IPS DF 4.7 (cell line): Measurements from ENCODE around the gene FYCO1.

Experiments used
- DNase-seq: peaks from one replicate; pipeline ENCODE4 v3.0.0-alpha.2; 2013; ENCODE audit warnings: low spot score; ENCODE audit errors: extremely low read depth

Gene FYCO1

DNA sequence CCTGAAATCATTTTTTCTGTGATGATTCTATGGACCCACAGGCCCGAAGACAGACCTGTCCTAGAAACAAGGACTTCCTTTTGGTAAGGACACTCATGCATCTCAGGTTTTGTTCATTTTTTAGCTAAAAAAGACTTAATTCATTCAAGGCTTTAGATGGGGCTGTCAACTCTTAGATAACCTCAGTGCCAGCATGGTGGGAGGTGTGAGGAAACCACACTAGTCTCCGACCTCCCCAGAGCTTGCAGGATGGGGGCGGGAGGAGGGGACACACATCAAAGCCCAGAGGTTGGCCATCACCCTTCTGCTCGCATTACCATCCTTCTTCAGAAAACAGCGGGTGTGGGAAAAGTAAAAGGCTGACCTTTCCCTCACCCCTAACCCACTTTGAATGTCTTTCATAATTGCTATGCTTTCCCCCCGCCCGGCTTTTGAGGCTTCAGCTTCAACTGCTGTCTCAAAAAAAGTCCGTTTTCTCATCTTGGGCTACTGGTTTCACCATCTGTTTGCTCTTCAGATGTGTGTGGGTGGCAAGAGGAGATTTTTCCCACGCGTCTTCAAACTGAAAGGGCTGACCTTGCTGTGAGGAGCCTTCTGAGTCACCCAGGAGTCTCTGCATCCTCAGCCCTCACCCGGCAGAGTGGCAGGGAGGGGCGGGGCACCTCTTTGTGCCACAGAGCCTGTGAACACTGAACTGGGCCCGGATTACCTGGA lies 79.9 kb downstream of the FYCO1 start:
- DNase-seq: no peak

GRCh38 chr3:45915059-45915439 lies 80.6 kb downstream of the FYCO1 start:
- DNase-seq: no peak

DNA sequence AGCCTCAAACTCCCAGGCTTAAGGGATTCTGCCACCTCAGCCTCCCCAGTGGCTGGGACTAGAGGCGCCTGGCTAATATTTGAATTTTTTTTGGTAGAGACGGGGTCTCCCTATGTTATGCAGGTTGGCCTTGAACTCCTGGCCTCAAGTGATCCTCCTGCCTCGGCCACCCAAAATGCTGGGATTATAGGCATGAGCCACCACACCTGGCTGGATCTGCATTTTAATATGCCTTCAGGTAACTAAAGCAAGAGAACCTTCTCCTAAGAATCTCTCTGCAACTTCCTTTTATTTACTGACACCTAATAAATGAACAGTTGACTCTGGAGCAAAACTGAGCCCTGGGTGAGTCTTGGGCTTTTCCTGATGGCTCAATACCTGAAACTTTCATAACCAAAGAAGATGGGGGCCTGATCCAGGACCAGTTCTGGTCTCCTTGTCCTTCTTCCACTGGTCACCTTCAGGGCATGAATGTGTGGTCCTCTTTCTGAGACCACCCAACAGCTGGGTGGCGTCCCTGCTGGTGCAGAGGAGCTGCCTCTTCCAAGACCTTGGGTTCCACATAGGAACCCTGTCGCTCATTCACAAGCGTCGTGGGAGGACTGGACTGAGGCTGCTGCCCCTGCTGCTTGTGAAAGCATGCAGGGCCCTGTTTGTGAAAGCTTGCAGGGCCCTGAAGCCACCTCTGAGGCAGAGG lies 81.1 kb downstream of the FYCO1 start:
- DNase-seq: no peak

DNA sequence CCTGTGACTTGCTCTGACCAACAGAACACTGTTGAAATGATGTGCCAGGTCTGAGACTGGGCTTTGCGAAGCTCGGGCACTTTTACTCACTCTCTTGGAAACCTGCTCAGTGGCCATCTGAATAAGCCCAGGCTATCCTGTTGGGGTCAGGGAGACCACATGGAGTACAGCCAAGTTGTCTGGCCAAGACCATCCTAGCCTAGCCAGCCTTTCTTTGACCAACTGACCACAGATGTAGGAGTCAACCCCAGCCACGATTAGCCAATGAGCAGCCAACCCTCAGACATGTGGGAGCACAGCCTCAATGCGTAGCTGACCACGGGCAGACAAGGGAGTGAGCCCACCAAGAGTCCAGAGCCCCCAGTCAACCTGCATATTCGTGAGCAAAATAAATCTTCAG lies 83.2 kb downstream of the FYCO1 start:
- DNase-seq: no peak

- no peak for DNase-seq
Observed at GRCh38 chr3:45911511-45912226, 84.0 kb downstream of the FYCO1 start.

GRCh38 chr3:45910892-45911291 lies 84.7 kb downstream of the FYCO1 start:
- no peak for DNase-seq

DNA sequence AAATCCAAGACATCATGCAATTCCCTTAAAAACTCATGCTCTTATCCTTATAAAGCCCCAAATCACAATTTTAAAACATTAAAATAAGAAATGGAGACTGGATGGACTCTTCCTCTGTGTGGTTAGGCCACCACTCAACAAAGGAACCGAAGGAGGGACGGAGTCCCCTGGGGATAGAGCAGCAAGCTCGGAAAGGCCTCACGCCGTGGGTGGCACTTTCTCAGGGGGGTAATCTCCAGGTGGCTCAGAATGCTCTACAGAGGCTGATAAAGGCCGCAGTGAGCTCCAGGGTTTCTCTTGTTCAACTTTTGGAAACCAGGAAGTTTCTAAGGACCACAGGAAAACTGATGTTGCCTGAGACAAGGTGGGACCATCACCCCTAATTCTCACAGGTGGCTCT lies 86.1 kb downstream of the FYCO1 start:
- no peak for DNase-seq

DNA sequence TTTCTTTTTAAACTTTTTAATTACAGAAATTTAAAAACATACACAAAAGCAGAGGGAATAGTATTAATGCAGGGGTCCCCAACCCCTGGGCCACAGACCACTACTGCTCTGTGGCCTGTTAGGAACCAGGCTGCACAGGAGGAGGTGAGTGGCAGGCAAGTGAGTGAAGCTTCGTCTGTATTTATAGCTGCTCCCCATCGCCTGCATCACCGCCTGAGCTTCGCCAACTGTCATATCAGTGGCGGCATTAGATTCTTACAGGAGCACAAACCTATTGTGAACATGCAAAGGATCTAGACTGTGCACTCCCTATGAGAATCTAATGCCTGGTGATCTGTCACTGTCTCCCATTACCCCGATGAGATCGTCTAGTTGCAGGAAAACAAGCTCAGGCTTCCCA lies 86.9 kb downstream of the FYCO1 start:
- no peak for DNase-seq

- no peak for DNase-seq
Observed at GRCh38 chr3:45907769-45908705, 87.6 kb downstream of the FYCO1 start.

GRCh38 chr3:45906681-45907407 lies 88.8 kb downstream of the FYCO1 start:
- no peak for DNase-seq

- DNase-seq: no peak
Observed at GRCh38 chr3:45905755-45906154, 89.9 kb downstream of the FYCO1 start.

DNA sequence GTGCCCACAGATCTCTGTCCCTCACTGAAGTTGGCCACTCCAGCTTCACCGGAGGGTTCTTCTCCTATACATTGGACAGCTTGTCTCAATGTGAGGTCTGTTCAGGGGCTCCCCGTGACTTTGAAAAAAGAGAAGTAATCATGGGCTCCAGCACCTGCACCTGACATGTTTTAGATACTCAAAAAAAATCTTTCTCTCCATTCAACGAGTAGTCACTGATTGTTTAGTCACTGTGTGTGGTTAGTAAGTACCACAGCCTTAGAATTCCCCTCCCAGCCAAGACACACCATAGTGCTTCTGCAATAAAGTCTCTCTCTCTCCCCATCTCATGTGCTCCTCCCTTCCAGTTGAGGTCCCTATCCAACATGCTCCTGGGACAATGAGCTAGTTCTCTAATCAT lies 90.7 kb downstream of the FYCO1 start:
- DNase-seq: no peak

DNA sequence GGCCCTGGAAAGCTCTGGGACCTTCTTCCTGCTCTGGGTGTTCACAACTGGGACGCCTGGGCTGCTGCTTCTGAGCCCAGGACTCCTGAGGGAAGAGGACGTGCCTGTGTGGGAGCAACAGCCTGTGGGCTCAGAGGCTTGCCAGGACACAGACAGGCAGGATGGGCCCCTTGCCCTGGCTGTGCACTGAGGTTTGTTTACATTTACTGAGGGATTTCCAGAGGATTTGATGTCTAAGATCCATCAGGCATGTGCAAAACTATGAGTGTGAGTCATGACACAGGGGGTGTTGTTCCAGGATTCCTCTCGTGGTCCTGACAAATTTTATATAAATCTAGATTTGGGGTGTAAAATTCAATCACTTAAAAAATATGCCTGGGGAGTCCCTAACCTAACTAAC lies 98.7 kb downstream of the FYCO1 start:
- DNase-seq: no peak

DNA sequence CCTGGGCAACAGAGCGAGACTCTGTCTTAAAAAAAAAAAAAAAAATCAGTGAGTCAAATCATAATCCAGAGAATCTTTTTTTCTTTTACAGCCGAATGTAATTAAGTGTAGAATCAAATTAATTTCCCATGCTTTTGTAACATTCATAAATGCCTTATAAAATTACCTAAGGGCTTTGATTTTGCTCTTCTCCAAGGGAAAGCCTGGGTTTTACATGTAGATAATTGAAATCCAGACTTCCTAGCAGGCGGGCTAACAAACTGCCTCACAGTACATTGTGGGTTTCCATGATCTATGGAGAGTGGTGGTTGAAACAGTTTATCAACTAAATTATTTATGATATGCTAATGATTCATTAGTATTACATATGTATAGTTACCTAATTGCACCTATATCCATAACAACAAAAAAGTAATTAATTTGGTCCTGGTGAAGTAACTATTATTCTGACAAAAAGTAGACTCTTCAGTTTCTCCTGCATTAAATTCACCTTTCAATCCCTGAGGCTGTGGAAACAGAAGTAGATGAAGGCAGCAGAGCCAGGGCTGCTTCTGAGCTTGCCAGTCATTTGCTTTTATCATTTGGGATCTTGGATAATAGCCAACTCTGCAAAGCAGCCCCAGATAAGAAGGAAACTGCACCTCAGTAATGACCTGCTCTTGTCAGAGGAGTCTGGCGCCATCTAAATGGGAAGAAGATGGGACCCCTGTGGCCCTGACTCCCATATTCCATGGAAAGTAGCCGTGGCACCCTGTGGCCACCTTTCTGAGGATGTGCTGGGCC lies 99.7 kb downstream of the FYCO1 start:
- no peak for DNase-seq

- no peak for DNase-seq
Observed at GRCh38 chr3:45894015-45894414, 101.6 kb downstream of the FYCO1 start.

DNA sequence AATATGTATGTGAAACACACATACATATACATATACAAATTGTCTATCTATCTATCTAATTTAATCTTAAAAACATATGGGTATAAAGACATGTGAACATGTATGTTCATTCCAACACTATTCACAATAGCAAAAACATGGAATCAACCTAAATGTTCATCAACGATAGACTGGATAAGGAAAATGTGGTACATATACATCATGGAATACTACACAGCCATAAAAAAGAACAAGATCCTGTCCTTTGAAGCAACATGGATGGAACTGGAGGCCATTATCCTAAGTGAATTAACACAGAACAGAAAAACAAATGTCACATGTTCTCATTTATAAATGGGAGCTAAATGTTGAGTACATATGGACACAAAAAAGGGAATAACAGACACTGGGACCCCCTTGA lies 103.5 kb downstream of the FYCO1 start:
- no peak for DNase-seq

GRCh38 chr3:45890405-45890804 lies 105.2 kb downstream of the FYCO1 start:
- DNase-seq: no peak

GRCh38 chr3:45889337-45889736 lies 106.3 kb downstream of the FYCO1 start:
- DNase-seq: no peak

- DNase-seq: no peak
Observed at GRCh38 chr3:45887759-45888511, 107.7 kb downstream of the FYCO1 start.
